B cell (primary cell): Measurements from ENCODE around the gene CFAP100. TPM values are rescaled to one million over a fixed set of nuclear protein-coding genes. Genes with fewer than 3 reads are reported as not detected.

Source experiments
- ATAC-seq: fragments of 200-7000 bp; cut with Tn5 transposase; one replicate; pipeline ENCODE4 v1.10.0; 2021; ENCODE audit warnings: low read depth, mild to moderate bottlenecking, moderate number of reproducible peaks, moderate library complexity
- CTCF ChIA-PET: fragments of 350-600 bp; sonication (Branson Sonifier 250); formaldehyde crosslinking; loops from one replicate; lab custom pipeline; 2021; ENCODE audit warnings: antibody characterized with exemption, inconsistent platforms; lab: Charles Lee
- POLR2A ChIA-PET: fragments of 350-600 bp; sonication (Branson Sonifier 250); formaldehyde crosslinking; loops from one replicate; lab custom pipeline; 2021; ENCODE audit warnings: antibody characterized with exemption; lab: Charles Lee
- DNase-seq: peaks from one replicate; pipeline ENCODE4 v3.0.0; 2013
- H2AFZ ChIP-seq: 2 replicates; pipeline ENCODE4 v1.6.1; 2012; ENCODE audit warnings: mild to moderate bottlenecking, low read depth, low read length; ENCODE audit not compliant: insufficient read depth, poor library complexity, severe bottlenecking
- H3K27ac ChIP-seq, 2 donors: 1 replicate in 1 of 2; 2 replicates in 1 of 2; pipeline ENCODE4 v1.5.1; 2012 to 2013; ENCODE audit warnings: low read length in 2 of 2, mild to moderate bottlenecking in 2 of 2, moderate library complexity in 1 of 2
- H3K27me3 ChIP-seq, 4 experiments: fragments of 200-600 bp in 1 of 4; sonication (generic) in 1 of 4; replicated peaks in 1 of 4; 1 replicate in 2 of 4; 2 replicates in 2 of 4; pipeline versions ENCODE4 v1.6.1 to v1.7.0; 2013 to 2016; ENCODE audit warnings: low read length in 3 of 4, mild to moderate bottlenecking in 2 of 4, mixed read lengths in 1 of 4, moderate library complexity in 1 of 4; ENCODE audit not compliant: insufficient read depth in 4 of 4, control insufficient read depth in 3 of 4; ENCODE audit errors: control extremely low read depth in 1 of 4
- H3K36me3 ChIP-seq, 2 experiments: replicated peaks in 1 of 2; 1 replicate in 1 of 2; 2 replicates in 1 of 2; pipeline versions ENCODE4 v1.6.1 to v1.7.1; 2013; ENCODE audit warnings: low read length in 1 of 2; ENCODE audit not compliant: insufficient read depth in 2 of 2, control insufficient read depth in 1 of 2; ENCODE audit errors: control extremely low read depth in 1 of 2, extremely low read depth in 1 of 2
- H3K4me1 ChIP-seq, 2 donors: fragments of 200-600 bp in 1 of 2; sonication (generic) in 1 of 2; 1 replicate in 1 of 2; 2 replicates in 1 of 2; pipeline versions ENCODE4 v1.5.1 to v1.6.1; 2013 to 2017; ENCODE audit warnings: low read length in 2 of 2; ENCODE audit not compliant: control insufficient read depth in 2 of 2, insufficient read depth in 2 of 2
- H3K4me2 ChIP-seq: replicated peaks from 2 replicates; pipeline ENCODE3; 2012; ENCODE audit warnings: mild to moderate bottlenecking, low read depth, low read length; ENCODE audit not compliant: poor library complexity, severe bottlenecking
- H3K4me3 ChIP-seq, 5 experiments: fragments of 200-600 bp in 1 of 5; sonication (generic) in 1 of 5; 1 replicate in 3 of 5; 2 replicates in 2 of 5; pipeline versions ENCODE4 v1.5.1 to v1.7.0; 2011 to 2016; ENCODE audit warnings: low read length in 4 of 5, mild to moderate bottlenecking in 4 of 5, low read depth in 2 of 5, control low read depth in 1 of 5, moderate library complexity in 1 of 5; ENCODE audit not compliant: insufficient read depth in 1 of 5; ENCODE audit errors: control extremely low read depth in 1 of 5, extremely low read depth in 1 of 5
- H3K79me2 ChIP-seq: fragments of 200-600 bp; sonication (generic); one replicate; pipeline ENCODE4 v1.6.0; 2016; ENCODE audit warnings: low read length; ENCODE audit not compliant: control insufficient read depth, insufficient read depth
- H3K9ac ChIP-seq: fragments of 200-600 bp; sonication (generic); 2 replicates; pipeline ENCODE4 v1.6.1; 2017; ENCODE audit warnings: mild to moderate bottlenecking, low read length, moderate library complexity
- H3K9me3 ChIP-seq, 3 donors: one replicate each; pipeline versions ENCODE4 v1.6.1 to v1.7.1; 2013; ENCODE audit warnings: low read length in 2 of 3; ENCODE audit not compliant: control insufficient read depth in 2 of 3, insufficient read depth in 1 of 3; ENCODE audit errors: control extremely low read depth in 1 of 3
- H4K20me1 ChIP-seq: 2 replicates; pipeline ENCODE4 v1.6.0; 2012; ENCODE audit warnings: mild to moderate bottlenecking, low read length; ENCODE audit not compliant: insufficient read depth, control insufficient read depth, poor library complexity, severe bottlenecking
- H3K27ac Mint-ChIP-seq: one replicate; pipeline ENCODE4 v1.8.0; 2021; ENCODE audit warnings: mixed read lengths
- H3K27me3 Mint-ChIP-seq: one replicate; pipeline ENCODE4 v1.8.0; 2021; ENCODE audit warnings: mixed read lengths
- H3K4me1 Mint-ChIP-seq: one replicate; pipeline ENCODE4 v1.8.0; 2021; ENCODE audit warnings: mixed read lengths
- H3K4me3 Mint-ChIP-seq: one replicate; pipeline ENCODE4 v1.8.0; 2021; ENCODE audit warnings: mixed read lengths
- H3K9me3 Mint-ChIP-seq: one replicate; pipeline ENCODE4 v1.8.0; 2022; ENCODE audit warnings: mixed read lengths; ENCODE audit not compliant: insufficient read depth
- CTCF ChIP-seq: fragments of 200-600 bp; IDR thresholded peaks from one replicate; pipeline ENCODE4 v1.8.0; 2022; ENCODE audit warnings: antibody characterized with exemption, mild to moderate bottlenecking
- EZH2 ChIP-seq: IDR thresholded peaks from 2 replicates; pipeline ENCODE4 v1.6.1; 2012; ENCODE audit warnings: borderline replicate concordance, low read depth, mild to moderate bottlenecking, moderate library complexity, low read length; ENCODE audit not compliant: insufficient read depth, poor library complexity, severe bottlenecking
- WGBS: methylation state at CpG from one replicate; pipeline ENCODE4 v1.1.5; 2013; ENCODE audit warnings: missing lambda C conversion rate; ENCODE audit not compliant: insufficient coverage; 5-methylcytosine and 5-hydroxymethylcytosine counted together
- intact Hi-C: fragments of 100-400 bp; cut with micrococcal nuclease; formaldehyde crosslinking; loops from one replicate; pipeline ENCODE4 v1.10.0; 2022
- polyA plus RNA-seq: library from polyadenylated mRNA; depleted of rRNA; stranded (reverse); fragments of >200 nt; gene quantifications from 2 replicates; pipeline ENCODE4 v1.2.3, GENCODE V29; 2012
- total RNA-seq, 2 donors: library from RNA; stranded (reverse); fragments of 120-200 nt in 1 of 2; gene quantifications; 1 replicate in 1 of 2; 2 replicates in 1 of 2; pipeline versions ENCODE4 v1.2.3 to v1.2.4, GENCODE V29; 2013 to 2022

CFAP100 gene
- total and polyA plus RNA-seq, 2 donors (not counting 1 experiment from before 2014, with no cell fraction given) = not detected

- POLR2A ChIA-PET = interaction anchor here (0.6 kb wide), 2 partner anchors 11 to 117 kb away, joined by 4 read pairs; no protein-coding TSS in a partner anchor
Observed at GRCh38 chr3:126357295-126358037, 37.2 kb upstream of the CFAP100 start, which contains the start of gene KLF15. TSS of gene KLF15 (minus strand) at chr3:126357408. CDS start at chr3:126352922, 4,486 bp downstream.

More at GRCh38 chr3:126357295-126358037, 37.2 kb upstream of the CFAP100 start, which contains the start of gene KLF15:
- Histone ChIP-seq H3K9ac (peak within 1 kb of the TSS; percentile 72), H3K27ac (no peak within 1 kb of the TSS), H3K4me1 (peaks cover 20 to 21% of the 10 kb centered on the region in 2 donors), H4K20me1 (no peaks in the 10 kb centered on the region), H3K36me3 (no peaks in the 10 kb centered on the region), H3K9me3 (peaks cover 0 to 10% (median 0%) of the 10 kb centered on the region in 3 donors), H3K4me3 (peak within 1 kb of the TSS; percentile 12 to 84 (median 59)), H2AFZ (peak within 1 kb of the TSS; percentile 91), H3K4me2 (peak within 1 kb of the TSS; percentile 99), H3K27me3 (peaks cover 0 to 54% (median 22%) of the 10 kb centered on the region in 4 experiments), H3K79me2 (no peaks in the 10 kb centered on the region)
- H3K9me3 Mint-ChIP-seq = no peaks in the 10 kb centered on the region
- H3K27ac Mint-ChIP-seq = peak within 1 kb of the TSS; percentile 81
- peak within 1 kb of the TSS; percentile 95 for H3K4me3 Mint-ChIP-seq
- intact Hi-C loops = loop anchor here (2.0 to 5.0 kb wide), 5 partner anchors 275 to 1695 kb away; partner anchors contain the start of genes CHCHD6, PLXNA1 and SEC61A1
- H3K4me1 Mint-ChIP-seq = peaks cover 16% of the 10 kb centered on the region
- DNase-seq (peak; percentile 85), ATAC-seq (peak; percentile 93)
- no peak for TF ChIP-seq EZH2
- no peak for TF ChIP-seq CTCF
- CTCF ChIA-PET = interaction anchor here (1.1 kb wide), 1 partner anchor 9 kb away, joined by 3 read pairs; no protein-coding TSS in a partner anchor
- under 1% methylated on average over 84 of the region's 86 CpGs for WGBS
- peaks cover 50% of the 10 kb centered on the region for H3K27me3 Mint-ChIP-seq
